BLaER1 treated with 17β-estradiol and CSF1 and Interleukin-3, amounts not matched to agents 10 nM and 100 nM (cell line): ENCODE measurements around the gene RPP30.
"Not testable (repeated sequence)": the region's sequence is repeated elsewhere in the genome, so short reads cannot be mapped to it uniquely, and the experiment has no call there.

ENCODE experiments used
- H3K27ac ChIP-seq, 11 experiments: shearing (Covaris generic); formaldehyde crosslinking; 2 replicates each; pipeline ENCODE4 v1.8.1; 2022
- H3K27me3 ChIP-seq, 11 experiments: shearing (Covaris generic); formaldehyde crosslinking; 2 replicates each; pipeline ENCODE4 v1.8.1; 2022
- H3K36me3 ChIP-seq, 11 experiments: shearing (Covaris generic); formaldehyde crosslinking; 2 replicates each; pipeline ENCODE4 v1.8.1; 2022
- H3K4me1 ChIP-seq, 10 experiments: shearing (Covaris generic); formaldehyde crosslinking; 2 replicates each; pipeline ENCODE4 v1.8.1; 2022
- H3K4me2 ChIP-seq, 11 experiments: shearing (Covaris generic); formaldehyde crosslinking; 2 replicates each; pipeline ENCODE4 v1.8.1; 2022
- H3K4me3 ChIP-seq, 10 experiments: shearing (Covaris generic); formaldehyde crosslinking; 2 replicates each; pipeline ENCODE4 v1.8.1; 2022
- H3K9ac ChIP-seq, 11 experiments: shearing (Covaris generic); formaldehyde crosslinking; 2 replicates each; pipeline ENCODE4 v1.8.1; 2022
- H3K9me3 ChIP-seq, 11 experiments: shearing (Covaris generic); formaldehyde crosslinking; replicated peaks in 1 of 11; 2 replicates each; pipeline ENCODE4 v1.8.1; 2022
- H4K20me1 ChIP-seq, 11 experiments: shearing (Covaris generic); formaldehyde crosslinking; 2 replicates each; pipeline ENCODE4 v1.8.1; 2022
- Cebpa-rat ChIP-seq, 11 experiments: shearing (Covaris generic); IDR thresholded peaks; 2 replicates each; pipeline ENCODE4 v1.8.1; 2022

RPP30 gene

GRCh38 chr10:90884431-90884830 is 12.7 kb downstream of the RPP30 start:
- no peak for TF ChIP-seq Cebpa-rat (IDR thresholded peaks at IDR 0.05)
- H3K27ac ChIP-seq = no peak overlapping the region
- peaks cover 0 to 12% (median 0%) of the 10 kb centered on the region in 11 experiments; a peak in 3 of 22 replicates for H4K20me1 ChIP-seq
- H3K4me3 ChIP-seq = no peak overlapping the region
- H3K4me2 ChIP-seq = no peak overlapping the region
- no peak overlapping the region for H3K9ac ChIP-seq
- peaks cover 88 to 99% (median 95%) of the 10 kb centered on the region in 11 experiments for H3K36me3 ChIP-seq
- H3K9me3 ChIP-seq = no peaks in the 10 kb centered on the region
- H3K27me3 ChIP-seq = no peaks in the 10 kb centered on the region
- H3K4me1 ChIP-seq = peaks cover 0 to 4% (median 0%) of the 10 kb centered on the region in 10 experiments; a peak in 1 of 20 replicates

- H3K27me3 ChIP-seq = no peaks in the 10 kb centered on the region
- H3K9me3 ChIP-seq = no peaks in the 10 kb centered on the region
- no peak for TF ChIP-seq Cebpa-rat (IDR thresholded peaks at IDR 0.05)
- H3K36me3 ChIP-seq = peaks cover 90 to 100% (median 98%) of the 10 kb centered on the region in 11 experiments
- H3K9ac ChIP-seq = no peak overlapping the region
- no peak overlapping the region for H3K4me3 ChIP-seq
- H3K4me1 ChIP-seq = peaks cover 0 to 7% (median 0%) of the 10 kb centered on the region in 10 experiments; a peak in 1 of 20 replicates
- no peak overlapping the region for H3K4me2 ChIP-seq
- no peak overlapping the region for H3K27ac ChIP-seq
- peaks cover 0 to 12% (median 0%) of the 10 kb centered on the region in 11 experiments; a peak in 3 of 22 replicates for H4K20me1 ChIP-seq
Observed at GRCh38 chr10:90885176-90885575, 13.4 kb downstream of the RPP30 start.

GRCh38 chr10:90887555-90887954 is 15.8 kb downstream of the RPP30 start:
- no peak overlapping the region for H3K4me3 ChIP-seq
- no peak overlapping the region for H3K4me2 ChIP-seq
- H3K9me3 ChIP-seq = no peaks in the 10 kb centered on the region
- H3K36me3 ChIP-seq = peaks cover 90 to 100% (median 98%) of the 10 kb centered on the region in 11 experiments
- no peaks in the 10 kb centered on the region for H3K27me3 ChIP-seq
- peaks cover 0 to 12% (median 0%) of the 10 kb centered on the region in 11 experiments; a peak in 1 of 22 replicates for H4K20me1 ChIP-seq
- TF ChIP-seq Cebpa-rat (IDR thresholded peaks at IDR 0.05) = no peak
- no peak overlapping the region for H3K9ac ChIP-seq
- H3K27ac ChIP-seq = no peak overlapping the region
- peaks cover 0 to 7% (median 0%) of the 10 kb centered on the region in 10 experiments; a peak in 1 of 20 replicates for H3K4me1 ChIP-seq

DNA sequence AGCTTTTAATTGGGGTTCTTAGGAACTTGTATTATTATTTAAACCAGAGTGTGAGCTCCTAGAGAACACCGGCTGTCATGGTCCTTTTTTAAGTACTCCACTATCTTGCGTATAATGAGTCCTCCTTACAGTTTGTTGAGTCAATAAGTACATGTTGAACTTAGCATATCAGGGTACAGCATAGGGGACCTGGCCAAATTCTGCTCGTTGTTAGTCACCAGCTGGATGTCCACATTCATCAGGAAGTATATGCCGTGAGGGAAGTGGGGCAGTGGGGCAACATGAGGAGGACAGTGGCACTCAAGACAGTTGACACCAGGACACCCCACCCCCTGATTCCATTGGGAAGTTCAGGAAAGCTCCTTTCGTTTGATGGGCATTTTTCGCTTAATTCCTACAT is 16.6 kb downstream of the RPP30 start:
- H3K27me3 ChIP-seq = no peaks in the 10 kb centered on the region
- peaks cover 90 to 100% (median 100%) of the 10 kb centered on the region in 11 experiments for H3K36me3 ChIP-seq
- H3K4me3 ChIP-seq = no peak overlapping the region
- no peaks in the 10 kb centered on the region for H3K9me3 ChIP-seq
- TF ChIP-seq Cebpa-rat (IDR thresholded peaks at IDR 0.05) = no peak
- H3K4me1 ChIP-seq = peaks cover 0 to 7% (median 0%) of the 10 kb centered on the region in 10 experiments; a peak in 1 of 20 replicates
- H4K20me1 ChIP-seq = peaks cover 0 to 12% (median 0%) of the 10 kb centered on the region in 11 experiments; a peak in 2 of 22 replicates
- H3K4me2 ChIP-seq = no peak overlapping the region
- H3K27ac ChIP-seq = no peak overlapping the region
- H3K9ac ChIP-seq = no peak overlapping the region

- Histone ChIP-seq H3K27me3 (no peaks in the 10 kb centered on the region), H3K36me3 (peaks cover 97 to 100% (median 100%) of the 10 kb centered on the region in 11 experiments), H3K4me2 (no peak overlapping the region), H3K4me3 (no peak overlapping the region), H3K9me3 (no peaks in the 10 kb centered on the region), H3K27ac (no peak overlapping the region), H4K20me1 (no peaks in the 10 kb centered on the region; a peak in 2 of 22 replicates), H3K9ac (no peak overlapping the region), H3K4me1 (peaks cover 0 to 7% (median 0%) of the 10 kb centered on the region in 10 experiments; a peak in 1 of 20 replicates)
- no peak for TF ChIP-seq Cebpa-rat (IDR thresholded peaks at IDR 0.05)
Observed at GRCh38 chr10:90889636-90890035, 17.9 kb downstream of the RPP30 start.

- TF ChIP-seq Cebpa-rat (IDR thresholded peaks at IDR 0.05) = no peak
- Histone ChIP-seq H4K20me1 (no peaks in the 10 kb centered on the region; a peak in 2 of 22 replicates), H3K4me3 (no peak overlapping the region), H3K27me3 (no peaks in the 10 kb centered on the region), H3K36me3 (peaks cover 96 to 100% (median 97%) of the 10 kb centered on the region in 11 experiments), H3K27ac (no peak overlapping the region), H3K4me1 (peaks cover 0 to 7% (median 0%) of the 10 kb centered on the region in 10 experiments; a peak in 1 of 20 replicates), H3K9me3 (no peaks in the 10 kb centered on the region), H3K9ac (no peak overlapping the region), H3K4me2 (no peak overlapping the region)
Observed at GRCh38 chr10:90890347-90890746, 18.6 kb downstream of the RPP30 start.

GRCh38 chr10:90893190-90893589 is 21.4 kb downstream of the RPP30 start:
- no peak for TF ChIP-seq Cebpa-rat (IDR thresholded peaks at IDR 0.05)
- H3K9ac ChIP-seq = no peak overlapping the region
- H3K4me3 ChIP-seq = no peak overlapping the region
- H3K27me3 ChIP-seq = no peaks in the 10 kb centered on the region
- H3K9me3 ChIP-seq = no peaks in the 10 kb centered on the region
- H3K4me2 ChIP-seq = no peak overlapping the region
- H3K36me3 ChIP-seq = peaks cover 82 to 99% (median 94%) of the 10 kb centered on the region in 11 experiments
- H4K20me1 ChIP-seq = no peaks in the 10 kb centered on the region; a peak in 2 of 22 replicates
- H3K27ac ChIP-seq = no peak overlapping the region
- peaks cover 0 to 7% (median 0%) of the 10 kb centered on the region in 10 experiments; a peak in 1 of 20 replicates for H3K4me1 ChIP-seq

DNA sequence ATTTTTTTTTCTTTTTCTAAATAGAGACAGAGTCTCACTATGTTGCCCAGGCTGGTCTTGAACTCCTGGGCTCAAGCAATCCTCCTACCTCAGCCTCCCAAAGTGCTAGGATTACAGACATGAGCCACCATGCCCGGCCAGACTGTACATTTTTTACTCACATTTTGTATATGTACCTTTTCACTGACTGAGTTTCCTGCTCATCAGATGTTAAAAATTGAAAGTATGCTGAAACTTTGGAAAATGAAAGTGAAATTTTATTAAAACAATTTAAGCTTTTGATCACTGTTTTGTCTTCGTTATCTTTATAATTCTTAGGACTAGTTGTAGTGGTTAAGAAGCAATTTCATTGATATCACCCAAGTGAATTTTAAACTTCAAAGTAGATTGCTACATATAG is 25.1 kb downstream of the RPP30 start:
- not testable (repeated sequence) for H3K4me2 ChIP-seq, H3K9me3 ChIP-seq, H3K27me3 ChIP-seq, H3K4me3 ChIP-seq, H3K9ac ChIP-seq, H3K4me1 ChIP-seq, H4K20me1 ChIP-seq, H3K27ac ChIP-seq
- H3K36me3 ChIP-seq = peaks cover 77 to 99% (median 89%) of the 10 kb centered on the region in 11 experiments

GRCh38 chr10:90905925-90906324 is 34.2 kb downstream of the RPP30 start:
- H4K20me1 ChIP-seq = no peaks in the 10 kb centered on the region
- H3K27ac ChIP-seq = no peak overlapping the region
- no peak overlapping the region for H3K4me3 ChIP-seq
- H3K36me3 ChIP-seq = peaks cover 45 to 75% (median 54%) of the 10 kb centered on the region in 11 experiments
- H3K27me3 ChIP-seq = no peaks in the 10 kb centered on the region
- H3K9ac ChIP-seq = no peak overlapping the region
- peaks cover 0 to 18% (median 5%) of the 10 kb centered on the region in 10 experiments; a peak in 9 of 20 replicates for H3K4me1 ChIP-seq
- H3K9me3 ChIP-seq = 0 out of 22 replicates have a peak, but pooled peaks cover 0 to 10% (median 0%) of the 10 kb centered on the region in 11 experiments
- H3K4me2 ChIP-seq = no peak overlapping the region
- no peak for TF ChIP-seq Cebpa-rat (IDR thresholded peaks at IDR 0.05)

- Histone ChIP-seq H3K4me3 (no peak overlapping the region), H3K27ac (no peak overlapping the region), H3K9ac (no peak overlapping the region), H4K20me1 (no peaks in the 10 kb centered on the region), H3K9me3 (0 out of 22 replicates have a peak, but pooled peaks cover 0 to 10% (median 0%) of the 10 kb centered on the region in 11 experiments), H3K4me1 (peaks cover 0 to 18% (median 5%) of the 10 kb centered on the region in 10 experiments; a peak in 9 of 20 replicates), H3K27me3 (no peaks in the 10 kb centered on the region), H3K4me2 (no peak overlapping the region), H3K36me3 (peaks cover 38 to 68% (median 49%) of the 10 kb centered on the region in 11 experiments)
- TF ChIP-seq Cebpa-rat (IDR thresholded peaks at IDR 0.05) = no peak
Observed at GRCh38 chr10:90906596-90906995, 34.8 kb downstream of the RPP30 start.
